GM23248 (cell line): Measurements from ENCODE around the gene CIB2.

Experiments
- EZH2 ChIP-seq: fragments of 200-600 bp; sonication (generic); IDR thresholded peaks from 2 replicates; pipeline ENCODE4 v1.6.1; 2018; ENCODE audit warnings: antibody characterized with exemption, mild to moderate bottlenecking; ENCODE audit not compliant: insufficient read depth, poor library complexity, severe bottlenecking
- EZH2phosphoT487 ChIP-seq: fragments of 200-600 bp; sonication (generic); IDR thresholded peaks from 2 replicates; pipeline ENCODE4 v1.6.1; 2018; ENCODE audit warnings: antibody characterized with exemption, moderate library complexity, mild to moderate bottlenecking, low read depth; ENCODE audit not compliant: insufficient read depth

- TF ChIP-seq EZH2: no peak
- TF ChIP-seq EZH2phosphoT487: no peak
Measured at GRCh38 chr15:78101423-78102105, 29.7 kb downstream of the CIB2 start.
